CD4-positive, alpha-beta memory T cell (primary cell): ENCODE results near the gene GBP1. TPM values are rescaled to one million over a fixed set of nuclear protein-coding genes. Genes with fewer than 3 reads are reported as not detected.

Experiments used
- CTCF ChIA-PET: fragments of 350-600 bp; sonication (Branson Sonifier 250); formaldehyde crosslinking; loops from one replicate; lab custom pipeline; 2021; ENCODE audit warnings: inconsistent platforms; ENCODE audit not compliant: partially characterized antibody; lab: Charles Lee
- POLR2A ChIA-PET: fragments of 350-600 bp; sonication (Branson Sonifier 250); formaldehyde crosslinking; loops from one replicate; lab custom pipeline; 2021; ENCODE audit not compliant: partially characterized antibody; lab: Charles Lee
- DNase-seq, 5 donors: peaks; one replicate each; pipeline versions ENCODE4 v3.0.0 to v3.0.0-alpha.2; 2020 to 2022; ENCODE audit warnings: mixed read lengths in 1 of 5
- H3K27ac ChIP-seq: one replicate; pipeline ENCODE4 v1.7.0; 2013; ENCODE audit warnings: low read depth, low read length
- H3K27me3 ChIP-seq: 2 replicates; pipeline ENCODE4 v1.7.0; 2013; ENCODE audit warnings: mild to moderate bottlenecking, low read length, moderate library complexity; ENCODE audit not compliant: insufficient read depth
- H3K36me3 ChIP-seq: 2 replicates; pipeline ENCODE4 v1.7.0; 2013; ENCODE audit warnings: mild to moderate bottlenecking, low read length, moderate library complexity; ENCODE audit not compliant: insufficient read depth
- H3K4me1 ChIP-seq: 2 replicates; pipeline ENCODE4 v1.7.0; 2013; ENCODE audit warnings: mild to moderate bottlenecking, low read length, moderate library complexity; ENCODE audit not compliant: insufficient read depth
- H3K4me3 ChIP-seq, 2 donors: one replicate each; pipeline ENCODE4 v1.7.0; 2013; ENCODE audit warnings: low read length in 2 of 2, mild to moderate bottlenecking in 1 of 2
- H3K9me3 ChIP-seq, 2 donors: one replicate each; pipeline ENCODE4 v1.7.0; 2013; ENCODE audit warnings: low read length in 2 of 2, control low read depth in 1 of 2; ENCODE audit not compliant: control insufficient read depth in 1 of 2
- H3K27ac Mint-ChIP-seq, 7 donors: one replicate each; pipeline ENCODE4 v1.8.0; 2020 to 2021; ENCODE audit warnings: mixed read lengths in 7 of 7, mild to moderate bottlenecking in 6 of 7, inconsistent platforms in 3 of 7, moderate library complexity in 3 of 7
- H3K27me3 Mint-ChIP-seq, 2 donors: one replicate each; pipeline ENCODE4 v1.8.0; 2020 to 2021; ENCODE audit warnings: mixed read lengths in 2 of 2
- H3K36me3 Mint-ChIP-seq, 2 donors: one replicate each; pipeline ENCODE4 v1.8.0; 2020 to 2021; ENCODE audit warnings: mixed read lengths in 2 of 2, inconsistent platforms in 1 of 2, mild to moderate bottlenecking in 1 of 2
- H3K4me1 Mint-ChIP-seq, 4 donors: one replicate each; pipeline ENCODE4 v1.8.0; 2020 to 2021; ENCODE audit warnings: mixed read lengths in 4 of 4, mild to moderate bottlenecking in 1 of 4
- H3K4me3 Mint-ChIP-seq, 8 donors: one replicate each; pipeline ENCODE4 v1.8.0; 2020 to 2021; ENCODE audit warnings: mixed read lengths in 8 of 8, mild to moderate bottlenecking in 7 of 8, moderate library complexity in 6 of 8, inconsistent platforms in 3 of 8
- H3K9me3 Mint-ChIP-seq, 8 donors: one replicate each; pipeline ENCODE4 v1.8.0; 2020 to 2021; ENCODE audit warnings: mixed read lengths in 8 of 8, mild to moderate bottlenecking in 5 of 8, inconsistent platforms in 3 of 8, moderate library complexity in 1 of 8
- intact Hi-C: fragments of 100-400 bp; cut with micrococcal nuclease; formaldehyde crosslinking; loops from one replicate; pipeline ENCODE4 v1.15.1; 2023
- polyA plus RNA-seq, 2 donors: library from polyadenylated mRNA; unstranded; fragments of 300-500 nt; fragmentation: Illumina TruSeq; gene quantifications; one replicate each; pipeline ENCODE4 v1.2.3, GENCODE V29; 2021
- total RNA-seq, 2 experiments: library from RNA; stranded (reverse); gene quantifications; one replicate each; pipeline ENCODE4 v1.2.3, GENCODE V29; 2021

Gene GBP1
- total and polyA plus RNA-seq, 4 experiments from 2014 or later, result 54.3 to 74.2 (median 70.0) TPM

GRCh38 chr1:89008511-89008910 lies 56.5 kb downstream of the GBP1 start:
- no peak overlapping the region for H3K4me3 ChIP-seq
- no peak overlapping the region for H3K27ac ChIP-seq
- peaks cover 1% of the 10 kb centered on the region for H3K4me1 ChIP-seq
- Mint-ChIP-seq H3K4me1 (peaks cover 5 to 20% (median 13%) of the 10 kb centered on the region in 4 donors), H3K27ac (peak overlapping the region in 1 of 7 donors; percentile 0), H3K27me3 (no peaks in the 10 kb centered on the region), H3K4me3 (no peak overlapping the region), H3K36me3 (peaks cover 73 to 76% of the 10 kb centered on the region in 2 donors), H3K9me3 (peaks cover 0 to 8% (median 4%) of the 10 kb centered on the region in 8 donors)
- POLR2A ChIA-PET, result no interaction called here
- no peak for DNase-seq
- H3K9me3 ChIP-seq, result no peaks in the 10 kb centered on the region
- intact Hi-C loops, result no loop called here
- H3K36me3 ChIP-seq, result peaks cover 72% of the 10 kb centered on the region
- CTCF ChIA-PET, result interaction anchor here (0.8 kb wide), 1 partner anchor 25 kb away, joined by 3 read pairs; no protein-coding TSS in a partner anchor
- no peaks in the 10 kb centered on the region for H3K27me3 ChIP-seq

- POLR2A ChIA-PET, result interaction anchor here (1.4 to 1.6 kb wide), 2 partner anchors 17 to 65 kb away, joined by 4 to 5 read pairs; partner anchors contain the start of gene GBP3
- H3K9me3 Mint-ChIP-seq, result peaks cover 0 to 25% (median 15%) of the 10 kb centered on the region in 8 donors
- peaks cover 56 to 66% of the 10 kb centered on the region in 2 donors for H3K36me3 Mint-ChIP-seq
- H3K27ac Mint-ChIP-seq, result peak overlapping the region in 4 of 7 donors; percentile 14 to 66 (median 63)
- Histone ChIP-seq H3K4me1 (peaks cover 22% of the 10 kb centered on the region), H3K36me3 (peaks cover 44% of the 10 kb centered on the region), H3K27me3 (no peaks in the 10 kb centered on the region), H3K9me3 (no peaks in the 10 kb centered on the region), H3K4me3 (no peak overlapping the region), H3K27ac (no peak overlapping the region)
- intact Hi-C loops, result no loop called here
- DNase-seq, result no peak
- CTCF ChIA-PET, result interaction anchor here (1.0 to 2.6 kb wide), 6 partner anchors 11 to 448 kb away, joined by 3 to 13 read pairs (median 4); no protein-coding TSS in a partner anchor
- H3K27me3 Mint-ChIP-seq, result no peaks in the 10 kb centered on the region
- peaks cover 22 to 47% (median 34%) of the 10 kb centered on the region in 4 donors for H3K4me1 Mint-ChIP-seq
- H3K4me3 Mint-ChIP-seq, result no peak overlapping the region
Measured at GRCh38 chr1:89005286-89006151, 59.5 kb downstream of the GBP1 start.

Other genes with a start within 250 kb of the GBP1 start
- 10 to 100 TPM; 43.9 to 48.3 TPM for gene GTF2B, start 173.6 kb downstream of the GBP1 start, total RNA-seq
- 10 to 100 TPM; 50.2 to 68.5 TPM for gene GTF2B, start 173.6 kb downstream of the GBP1 start, polyA plus RNA-seq
- 10 to 100 TPM; 30.6 to 30.7 TPM for gene KYAT3, start 72.6 kb downstream of the GBP1 start, total RNA-seq
- 10 to 100 TPM; 23.1 to 30.8 TPM for gene KYAT3, start 72.6 kb downstream of the GBP1 start, polyA plus RNA-seq
- gene RBMXL1, start 72.6 kb downstream of the GBP1 start, total RNA-seq, result 10 to 100 TPM; 24.7 to 25.1 TPM
- 10 to 100 TPM in 1 of 2 donors, 1 to 10 TPM in 1; 5.3 to 12.0 TPM for gene RBMXL1, start 72.6 kb downstream of the GBP1 start, polyA plus RNA-seq
- 10 to 100 TPM; 51.8 to 54.1 TPM for gene GBP3, start 42.3 kb downstream of the GBP1 start, total RNA-seq
- gene GBP3, start 42.3 kb downstream of the GBP1 start, polyA plus RNA-seq, result 10 to 100 TPM in 1 of 2 donors, 1 to 10 TPM in 1; 6.4 to 10.2 TPM
- gene GBP2, start 60.9 kb upstream of the GBP1 start, total RNA-seq, result 100 to 1,000 TPM; 186 to 199 TPM
- gene GBP2, start 60.9 kb upstream of the GBP1 start, polyA plus RNA-seq, result 100 to 1,000 TPM; 109 to 127 TPM
- under 1 TPM; 0.17 TPM for gene GBP7, start 110.8 kb upstream of the GBP1 start, total RNA-seq
- gene GBP7, start 110.8 kb upstream of the GBP1 start, polyA plus RNA-seq, result not detected
- 10 to 100 TPM; 48.5 to 49.5 TPM for gene GBP4, start 133.7 kb upstream of the GBP1 start, total RNA-seq
- gene GBP4, start 133.7 kb upstream of the GBP1 start, polyA plus RNA-seq, result 10 to 100 TPM; 36.8 to 54.3 TPM
- 10 to 100 TPM; 76.3 to 79.2 TPM for gene GBP5, start 207.7 kb upstream of the GBP1 start, total RNA-seq
- gene GBP5, start 207.7 kb upstream of the GBP1 start, polyA plus RNA-seq, result 100 to 1,000 TPM in 1 of 2 donors, 10 to 100 TPM in 1; 37.9 to 124 TPM